Measurements from ENCODE around the gene KPNA5. TPM values are rescaled to one million over a fixed set of nuclear protein-coding genes. Genes with fewer than 3 reads are reported as not detected.

Gene KPNA5
- total RNA-seq, 1 donor from 2014 or later, result 8.3 TPM

DNA sequence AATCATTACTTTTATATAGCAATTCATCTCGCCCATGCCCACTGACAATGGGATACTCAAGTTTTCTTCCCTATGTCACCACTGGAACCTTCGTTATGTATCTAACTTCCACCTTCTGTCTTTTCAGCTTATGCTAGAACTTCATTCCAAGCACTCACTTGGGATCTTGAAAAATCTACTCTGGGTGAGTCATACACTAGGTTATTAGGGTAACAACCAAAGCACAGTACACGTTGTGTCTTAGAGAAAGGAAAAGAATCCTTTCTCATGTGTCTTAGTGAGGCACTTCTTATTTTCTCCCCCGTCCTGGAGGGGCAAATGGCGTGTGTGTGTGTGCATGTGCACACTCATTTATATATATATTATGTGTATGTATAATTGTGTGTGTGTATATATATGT, 102.8 kb downstream of the KPNA5 start:
- DNase-seq (ENCODE audit: low spot score), result no peak
- TF ChIP-seq, protein P1, sequence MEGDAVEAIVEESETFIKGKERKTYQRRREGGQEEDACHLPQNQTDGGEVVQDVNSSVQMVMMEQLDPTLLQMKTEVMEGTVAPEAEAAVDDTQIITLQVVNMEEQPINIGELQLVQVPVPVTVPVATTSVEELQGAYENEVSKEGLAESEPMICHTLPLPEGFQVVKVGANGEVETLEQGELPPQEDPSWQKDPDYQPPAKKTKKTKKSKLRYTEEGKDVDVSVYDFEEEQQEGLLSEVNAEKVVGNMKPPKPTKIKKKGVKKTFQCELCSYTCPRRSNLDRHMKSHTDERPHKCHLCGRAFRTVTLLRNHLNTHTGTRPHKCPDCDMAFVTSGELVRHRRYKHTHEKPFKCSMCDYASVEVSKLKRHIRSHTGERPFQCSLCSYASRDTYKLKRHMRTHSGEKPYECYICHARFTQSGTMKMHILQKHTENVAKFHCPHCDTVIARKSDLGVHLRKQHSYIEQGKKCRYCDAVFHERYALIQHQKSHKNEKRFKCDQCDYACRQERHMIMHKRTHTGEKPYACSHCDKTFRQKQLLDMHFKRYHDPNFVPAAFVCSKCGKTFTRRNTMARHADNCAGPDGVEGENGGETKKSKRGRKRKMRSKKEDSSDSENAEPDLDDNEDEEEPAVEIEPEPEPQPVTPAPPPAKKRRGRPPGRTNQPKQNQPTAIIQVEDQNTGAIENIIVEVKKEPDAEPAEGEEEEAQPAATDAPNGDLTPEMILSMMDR (IDR thresholded peaks at IDR 0.05), result no peak
- no peaks in the 10 kb centered on the region for H3K36me3 Mint-ChIP-seq (ENCODE audit: low read depth)

More for the DNA sequence above, 102.8 kb downstream of the KPNA5 start:
- no peaks in the 10 kb centered on the region for H3K9me3 Mint-ChIP-seq (ENCODE audit: low read depth)
- no peak overlapping the region for H3K27ac Mint-ChIP-seq (ENCODE audit: unreplicated experiment)
- H3K4me1 Mint-ChIP-seq (ENCODE audit: low read depth), result no peaks in the 10 kb centered on the region
- no peak overlapping the region for H3K4me3 Mint-ChIP-seq (ENCODE audit: unreplicated experiment)
- peaks cover 23% of the 10 kb centered on the region for H3K27me3 Mint-ChIP-seq (ENCODE audit: low read depth)

Other genes starting within 250 kb of the KPNA5 start
- 1.9 to 3.6 TPM (median 2.7 TPM) in 3 replicates for gene CALHM6, start 219.8 kb upstream of the KPNA5 start, total RNA-seq
- 9.7 to 10.8 TPM (median 10.4 TPM) in 3 replicates for gene CALHM5, start 169.6 kb upstream of the KPNA5 start, total RNA-seq
- 0.19 TPM in 1 of 3 replicates, not detected in the others for gene TRAPPC3L, start 135.5 kb upstream of the KPNA5 start, total RNA-seq
- not detected in 3 replicates for gene CALHM4, start 127.5 kb upstream of the KPNA5 start, total RNA-seq
- 38.4 to 52.2 TPM (median 44.4 TPM) in 3 replicates for gene RWDD1, start 109.7 kb upstream of the KPNA5 start, total RNA-seq
- gene RSPH4A, start 64.7 kb upstream of the KPNA5 start, total RNA-seq, result 0.36 TPM in 1 of 3 replicates, not detected in the others
- 9.3 to 9.9 TPM (median 9.5 TPM) in 3 replicates for gene ZUP1, start 12.4 kb upstream of the KPNA5 start, total RNA-seq
- not detected in 3 replicates for gene FAM162B, start 84.5 kb downstream of the KPNA5 start, total RNA-seq
- gene GPRC6A, start 147.9 kb downstream of the KPNA5 start, total RNA-seq, result not detected in 3 replicates
- not detected in 3 replicates for gene RFX6, start 196.0 kb downstream of the KPNA5 start, total RNA-seq

All from chondrocyte (in vitro differentiated cells).